ENCODE measurements around the gene ERN1. TPM values are rescaled to one million over a fixed set of nuclear protein-coding genes. Genes with fewer than 3 reads are reported as not detected.

ERN1 gene
- total RNA-seq, 1 experiment from 2014 or later, result 79.5 TPM

DNA sequence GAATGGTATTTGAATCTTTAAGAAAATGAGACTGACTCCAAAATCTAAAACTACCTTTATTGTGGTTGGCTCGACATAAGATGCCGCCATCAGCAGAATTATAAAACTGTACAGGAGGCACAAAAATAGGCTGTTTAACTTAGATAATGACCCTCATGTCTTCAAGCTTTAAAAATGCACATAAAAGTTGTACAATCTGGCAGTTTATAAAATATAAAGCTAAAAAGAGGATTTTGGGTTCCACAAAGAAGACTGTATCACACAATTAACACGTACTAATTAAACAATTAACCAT lies 90.9 kb downstream of the ERN1 start:
- TF ChIP-seq CTCF (IDR thresholded peaks at IDR 0.05; ENCODE audit: unreplicated experiment), result no peak
- ChIA-PET CTCF (interaction anchor here (0.6 to 1.8 kb wide), 4 partner anchors 9 to 127 kb away, joined by 3 to 7 read pairs (median 4); no protein-coding TSS in a partner anchor), POLR2A (interaction anchor here (1.0 to 1.1 kb wide), 2 partner anchors 14 to 99 kb away, joined by 3 read pairs; no protein-coding TSS in a partner anchor)
- Mint-ChIP-seq H3K4me3 (ENCODE audit: unreplicated experiment) (no peak overlapping the region), H3K27ac (ENCODE audit: low read depth, unreplicated experiment) (no peak overlapping the region), H3K27me3 (ENCODE audit: insufficient read depth, unreplicated experiment) (no peaks in the 10 kb centered on the region), H3K36me3 (ENCODE audit: insufficient read depth, unreplicated experiment) (peaks cover 66% of the 10 kb centered on the region), H3K4me1 (ENCODE audit: insufficient read depth, unreplicated experiment) (no peaks in the 10 kb centered on the region), H3K9me3 (ENCODE audit: unreplicated experiment) (no peaks in the 10 kb centered on the region)
- no TSS peak for BruUV-seq (replicated peaks)
- no peak for DNase-seq (ENCODE audit: unreplicated experiment)
- intact Hi-C loops (cut with micrococcal nuclease), result no loop called here

DNA sequence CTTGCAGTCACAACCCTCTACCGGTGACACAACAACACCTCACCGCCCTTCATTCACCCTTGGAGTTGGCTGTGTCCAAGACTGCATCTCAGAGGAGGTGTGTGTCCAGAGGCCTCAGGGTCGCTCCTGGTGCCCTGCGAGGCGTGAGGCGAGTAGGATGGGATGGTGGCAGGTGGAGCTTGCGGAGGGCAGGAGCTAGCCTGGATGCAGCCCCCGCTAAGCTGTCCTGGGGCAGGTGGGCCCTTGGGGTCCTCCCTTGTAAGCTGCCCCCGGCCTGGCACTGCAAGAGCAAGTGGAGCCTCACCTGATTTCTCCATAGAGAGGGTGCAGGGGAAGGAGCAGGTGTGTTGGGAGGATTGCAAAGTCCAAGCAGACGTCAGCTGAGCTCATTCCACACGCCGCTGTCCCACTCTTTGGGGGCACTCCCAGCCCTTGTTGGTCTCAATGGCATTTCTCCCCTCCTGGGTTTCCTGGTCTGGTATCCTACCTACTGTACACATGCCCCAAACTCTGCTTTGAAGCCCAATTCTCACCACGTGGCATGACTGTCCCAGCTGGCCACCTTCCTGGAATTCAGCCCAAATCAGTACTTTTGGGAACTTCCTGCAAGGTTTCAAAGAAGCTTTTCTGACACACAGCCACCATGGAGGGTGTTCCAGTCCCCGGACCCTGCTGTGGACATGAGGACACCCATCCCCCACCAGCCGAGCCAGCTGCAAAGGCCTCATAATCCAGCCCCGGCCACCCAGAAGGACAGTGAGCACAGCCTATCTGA lies 91.4 kb downstream of the ERN1 start:
- DNase-seq (ENCODE audit: unreplicated experiment), result no peak
- Mint-ChIP-seq H3K4me1 (ENCODE audit: insufficient read depth, unreplicated experiment) (no peaks in the 10 kb centered on the region), H3K4me3 (ENCODE audit: unreplicated experiment) (no peak overlapping the region), H3K27ac (ENCODE audit: low read depth, unreplicated experiment) (no peak overlapping the region), H3K36me3 (ENCODE audit: insufficient read depth, unreplicated experiment) (peaks cover 61% of the 10 kb centered on the region), H3K9me3 (ENCODE audit: unreplicated experiment) (no peaks in the 10 kb centered on the region), H3K27me3 (ENCODE audit: insufficient read depth, unreplicated experiment) (no peaks in the 10 kb centered on the region)
- no peak for TF ChIP-seq CTCF (IDR thresholded peaks at IDR 0.05; ENCODE audit: unreplicated experiment)
- ChIA-PET POLR2A (interaction anchor here (0.7 to 1.1 kb wide), 4 partner anchors 9 to 324 kb away, joined by 3 read pairs; no protein-coding TSS in a partner anchor), CTCF (interaction anchor here (1.2 to 1.8 kb wide), 2 partner anchors 9 to 126 kb away, joined by 3 to 7 read pairs; no protein-coding TSS in a partner anchor)
- intact Hi-C loops (cut with micrococcal nuclease), result no loop called here
- no TSS peak for BruUV-seq (replicated peaks)

DNA sequence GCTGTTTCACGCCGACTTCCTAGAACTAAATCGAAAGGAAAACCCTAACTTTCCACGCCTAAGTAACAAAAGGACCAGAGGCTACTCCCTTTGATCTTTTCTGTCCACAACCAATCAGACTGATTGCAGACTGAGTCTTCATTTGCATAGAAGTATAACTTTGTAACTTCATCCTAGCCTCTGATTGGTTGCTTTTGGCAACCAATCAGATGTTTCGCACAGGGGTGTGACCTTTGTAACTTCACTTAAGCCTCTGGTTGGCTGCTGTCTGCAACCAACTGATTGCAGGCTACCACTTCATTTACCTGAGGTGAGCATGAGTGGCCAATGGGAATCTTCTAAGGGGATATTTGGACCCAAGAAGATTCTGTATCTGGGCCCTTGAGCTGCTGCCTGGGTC lies 92.1 kb downstream of the ERN1 start:
- no peak for DNase-seq (ENCODE audit: unreplicated experiment)
- H3K4me3 Mint-ChIP-seq (ENCODE audit: unreplicated experiment), result no peak overlapping the region
- intact Hi-C loops (cut with micrococcal nuclease), result no loop called here
- no peaks in the 10 kb centered on the region for H3K9me3 Mint-ChIP-seq (ENCODE audit: unreplicated experiment)
- H3K4me1 Mint-ChIP-seq (ENCODE audit: insufficient read depth, unreplicated experiment), result no peaks in the 10 kb centered on the region
- no peaks in the 10 kb centered on the region for H3K27me3 Mint-ChIP-seq (ENCODE audit: insufficient read depth, unreplicated experiment)
- H3K27ac Mint-ChIP-seq (ENCODE audit: low read depth, unreplicated experiment), result no peak overlapping the region
- no TSS peak for BruUV-seq (replicated peaks)
- H3K36me3 Mint-ChIP-seq (ENCODE audit: insufficient read depth, unreplicated experiment), result peaks cover 54% of the 10 kb centered on the region
- ChIA-PET CTCF (interaction anchor here (0.5 kb wide), 1 partner anchor 155 kb away, joined by 3 read pairs; no protein-coding TSS in a partner anchor), POLR2A (interaction anchor here (0.7 to 0.8 kb wide), 2 partner anchors 8 to 323 kb away, joined by 3 read pairs; no protein-coding TSS in a partner anchor)
- TF ChIP-seq CTCF (IDR thresholded peaks at IDR 0.05; ENCODE audit: unreplicated experiment), result no peak

DNA sequence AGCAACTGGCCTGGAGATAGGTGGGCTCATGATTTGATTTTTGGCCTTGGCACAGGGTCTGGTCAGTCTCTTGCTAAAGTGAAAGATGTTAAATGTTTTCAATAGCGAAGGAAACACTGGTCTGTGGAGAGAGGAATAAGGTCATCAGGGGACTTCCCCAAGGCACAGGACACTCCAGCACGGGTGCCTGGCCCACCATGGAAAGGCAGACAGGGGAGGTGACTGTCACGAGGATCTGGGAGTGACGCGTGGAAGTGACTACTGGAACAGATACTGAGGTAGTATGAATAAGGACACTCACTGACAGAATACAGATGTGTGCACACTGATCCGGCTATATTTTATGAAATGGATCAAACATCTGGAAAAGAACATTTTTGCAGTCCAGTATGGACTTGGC lies 92.8 kb downstream of the ERN1 start:
- Mint-ChIP-seq H3K4me1 (ENCODE audit: insufficient read depth, unreplicated experiment) (no peaks in the 10 kb centered on the region), H3K27me3 (ENCODE audit: insufficient read depth, unreplicated experiment) (no peaks in the 10 kb centered on the region), H3K9me3 (ENCODE audit: unreplicated experiment) (no peaks in the 10 kb centered on the region), H3K4me3 (ENCODE audit: unreplicated experiment) (no peak overlapping the region), H3K27ac (ENCODE audit: low read depth, unreplicated experiment) (no peak overlapping the region), H3K36me3 (ENCODE audit: insufficient read depth, unreplicated experiment) (peaks cover 47% of the 10 kb centered on the region)
- BruUV-seq (replicated peaks), result no TSS peak
- TF ChIP-seq CTCF (IDR thresholded peaks at IDR 0.05; ENCODE audit: unreplicated experiment), result no peak
- intact Hi-C loops (cut with micrococcal nuclease), result no loop called here
- ChIA-PET POLR2A (no interaction called here), CTCF (interaction anchor here (0.5 to 0.6 kb wide), 2 partner anchors 11 to 154 kb away, joined by 3 read pairs; no protein-coding TSS in a partner anchor)
- DNase-seq (ENCODE audit: unreplicated experiment), result no peak
